MCF 10A (cell line): Measurements from ENCODE around the gene CHN1. TPM values are rescaled to one million over a fixed set of nuclear protein-coding genes. Genes with fewer than 3 reads are reported as not detected.

ENCODE experiments used
- BruUV-seq: library from RNA; stranded (reverse); fragments of 400-500 nt; replicated peaks from 2 replicates; lab custom pipeline; 2021; lab: Mats Ljungman, UMichigan
- CTCF ChIA-PET: fragments of 300-600 bp; sonication (Branson Sonifier 250); formaldehyde crosslinking; extraction: SDS; loops from one replicate; lab custom pipeline; 2021; ENCODE audit warnings: antibody characterized with exemption, inconsistent platforms; lab: Yijun Ruan, JAX
- POLR2A ChIA-PET: fragments of 300-600, 350-650 bp; sonication (Branson Sonifier 250); formaldehyde crosslinking; extraction: SDS; loops from one replicate; lab custom pipeline; 2020; ENCODE audit warnings: antibody characterized with exemption, inconsistent platforms; lab: Yijun Ruan, JAX
- DNase-seq: peaks from one replicate; pipeline ENCODE4 v3.0.0-alpha.2; 2018; ENCODE audit not compliant: unreplicated experiment
- H3K27ac Mint-ChIP-seq: one replicate; pipeline ENCODE4 v1.8.0; 2022; ENCODE audit warnings: mild to moderate bottlenecking, low read depth, mixed read lengths; ENCODE audit not compliant: unreplicated experiment
- H3K27me3 Mint-ChIP-seq: one replicate; pipeline ENCODE4 v1.8.0; 2022; ENCODE audit warnings: mixed read lengths; ENCODE audit not compliant: insufficient read depth, unreplicated experiment
- H3K36me3 Mint-ChIP-seq: one replicate; pipeline ENCODE4 v1.8.0; 2022; ENCODE audit warnings: mild to moderate bottlenecking, moderate library complexity, mixed read lengths; ENCODE audit not compliant: insufficient read depth, unreplicated experiment
- H3K4me1 Mint-ChIP-seq: one replicate; pipeline ENCODE4 v1.8.0; 2022; ENCODE audit warnings: mixed read lengths; ENCODE audit not compliant: insufficient read depth, unreplicated experiment
- H3K4me3 Mint-ChIP-seq: one replicate; pipeline ENCODE4 v1.8.0; 2022; ENCODE audit warnings: mild to moderate bottlenecking, moderate library complexity, mixed read lengths; ENCODE audit not compliant: unreplicated experiment
- H3K9me3 Mint-ChIP-seq: one replicate; pipeline ENCODE4 v1.8.0; 2022; ENCODE audit warnings: mixed read lengths; ENCODE audit not compliant: unreplicated experiment
- intact Hi-C: fragments of 100-400 bp; cut with micrococcal nuclease; formaldehyde crosslinking; loops from 2 replicates; pipeline ENCODE4 v1.14.1; 2022
- total RNA-seq: library from RNA; stranded (reverse); gene quantifications from 2 replicates; pipeline ENCODE4 v1.2.3, GENCODE V29; 2022
- TF ChIP-seq, protein P1 (sequence below): fragments of 200-600 bp; IDR thresholded peaks from one replicate; pipeline ENCODE4 v1.8.0; 2022; ENCODE audit warnings: antibody characterized with exemption, mild to moderate bottlenecking; ENCODE audit not compliant: unreplicated experiment

CHN1 gene
- total RNA-seq, 1 experiment from 2014 or later = 6.0 TPM

GRCh38 chr2:174839662-174840061 lies 165.5 kb downstream of the CHN1 start:
- DNase-seq = no peak
- TF ChIP-seq, protein P1, sequence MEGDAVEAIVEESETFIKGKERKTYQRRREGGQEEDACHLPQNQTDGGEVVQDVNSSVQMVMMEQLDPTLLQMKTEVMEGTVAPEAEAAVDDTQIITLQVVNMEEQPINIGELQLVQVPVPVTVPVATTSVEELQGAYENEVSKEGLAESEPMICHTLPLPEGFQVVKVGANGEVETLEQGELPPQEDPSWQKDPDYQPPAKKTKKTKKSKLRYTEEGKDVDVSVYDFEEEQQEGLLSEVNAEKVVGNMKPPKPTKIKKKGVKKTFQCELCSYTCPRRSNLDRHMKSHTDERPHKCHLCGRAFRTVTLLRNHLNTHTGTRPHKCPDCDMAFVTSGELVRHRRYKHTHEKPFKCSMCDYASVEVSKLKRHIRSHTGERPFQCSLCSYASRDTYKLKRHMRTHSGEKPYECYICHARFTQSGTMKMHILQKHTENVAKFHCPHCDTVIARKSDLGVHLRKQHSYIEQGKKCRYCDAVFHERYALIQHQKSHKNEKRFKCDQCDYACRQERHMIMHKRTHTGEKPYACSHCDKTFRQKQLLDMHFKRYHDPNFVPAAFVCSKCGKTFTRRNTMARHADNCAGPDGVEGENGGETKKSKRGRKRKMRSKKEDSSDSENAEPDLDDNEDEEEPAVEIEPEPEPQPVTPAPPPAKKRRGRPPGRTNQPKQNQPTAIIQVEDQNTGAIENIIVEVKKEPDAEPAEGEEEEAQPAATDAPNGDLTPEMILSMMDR = no peak
- no peaks in the 10 kb centered on the region for H3K27me3 Mint-ChIP-seq
- no TSS peak for BruUV-seq
- no peaks in the 10 kb centered on the region for H3K36me3 Mint-ChIP-seq
- intact Hi-C loops = no loop called here
- H3K4me1 Mint-ChIP-seq = peaks cover 65% of the 10 kb centered on the region
- H3K4me3 Mint-ChIP-seq = no peak overlapping the region
- POLR2A ChIA-PET = interaction anchor here (0.9 to 7.0 kb wide), 2 partner anchors 7 to 39 kb away, joined by 3 to 149 read pairs; no protein-coding TSS in a partner anchor
- H3K9me3 Mint-ChIP-seq = no peaks in the 10 kb centered on the region
- CTCF ChIA-PET = interaction anchor here (0.7 to 1.8 kb wide), 2 partner anchors 67 to 1437 kb away, joined by 3 to 5 read pairs; no protein-coding TSS in a partner anchor
- no peak overlapping the region for H3K27ac Mint-ChIP-seq

- intact Hi-C loops = loop anchor here (1.0 kb wide), 1 partner anchor 10 kb away; no protein-coding TSS in a partner anchor
- POLR2A ChIA-PET = interaction anchor here (0.8 to 7.0 kb wide), 12 partner anchors 10 to 149 kb away, joined by 3 to 149 read pairs (median 5); no protein-coding TSS in a partner anchor
- no TSS peak for BruUV-seq
- no peaks in the 10 kb centered on the region for H3K36me3 Mint-ChIP-seq
- CTCF ChIA-PET = interaction anchor here (0.6 to 1.9 kb wide), 10 partner anchors 9 to 724 kb away, joined by 3 to 17 read pairs (median 4); no protein-coding TSS in a partner anchor
- H3K9me3 Mint-ChIP-seq = peaks cover 11% of the 10 kb centered on the region
- no peaks in the 10 kb centered on the region for H3K27me3 Mint-ChIP-seq
- H3K4me3 Mint-ChIP-seq = peak overlapping the region; percentile 56
- H3K4me1 Mint-ChIP-seq = peaks cover 63% of the 10 kb centered on the region
- no peak for DNase-seq
- TF ChIP-seq, protein P1 = no peak
- peak overlapping the region; percentile 99 for H3K27ac Mint-ChIP-seq
Measured at GRCh38 chr2:174836995-174837390, 168.2 kb downstream of the CHN1 start.

- H3K9me3 Mint-ChIP-seq = peaks cover 11% of the 10 kb centered on the region
- CTCF ChIA-PET = interaction anchor here (0.5 to 1.9 kb wide), 11 partner anchors 9 to 725 kb away, joined by 3 to 17 read pairs (median 4); no protein-coding TSS in a partner anchor
- BruUV-seq = TSS peak; percentile 94
- peak overlapping the region; percentile 56 for H3K4me3 Mint-ChIP-seq
- no peaks in the 10 kb centered on the region for H3K36me3 Mint-ChIP-seq
- no peaks in the 10 kb centered on the region for H3K27me3 Mint-ChIP-seq
- intact Hi-C loops = loop anchor here (1.0 kb wide), 1 partner anchor 11 kb away; no protein-coding TSS in a partner anchor
- TF ChIP-seq, protein P1 = no peak
- peak; percentile 96 for DNase-seq
- POLR2A ChIA-PET = interaction anchor here (0.8 to 7.0 kb wide), 14 partner anchors 10 to 150 kb away, joined by 3 to 149 read pairs (median 5); no protein-coding TSS in a partner anchor
- H3K27ac Mint-ChIP-seq = peak overlapping the region; percentile 99
- H3K4me1 Mint-ChIP-seq = peaks cover 67% of the 10 kb centered on the region
Measured at GRCh38 chr2:174836377-174836994, 168.7 kb downstream of the CHN1 start.

GRCh38 chr2:174835797-174836255 lies 169.4 kb downstream of the CHN1 start:
- CTCF ChIA-PET = interaction anchor here (0.5 to 1.9 kb wide), 4 partner anchors 50 to 149 kb away, joined by 3 to 17 read pairs (median 5); no protein-coding TSS in a partner anchor
- no peaks in the 10 kb centered on the region for H3K27me3 Mint-ChIP-seq
- peak; percentile 96 for DNase-seq
- intact Hi-C loops = loop anchor here (1.0 kb wide), 1 partner anchor 11 kb away; no protein-coding TSS in a partner anchor
- no peaks in the 10 kb centered on the region for H3K36me3 Mint-ChIP-seq
- TF ChIP-seq, protein P1 = no peak
- POLR2A ChIA-PET = interaction anchor here (1.0 to 7.0 kb wide), 12 partner anchors 10 to 149 kb away, joined by 3 to 149 read pairs (median 5); no protein-coding TSS in a partner anchor
- H3K4me3 Mint-ChIP-seq = peak overlapping the region; percentile 56
- peaks cover 66% of the 10 kb centered on the region for H3K4me1 Mint-ChIP-seq
- no TSS peak for BruUV-seq
- H3K9me3 Mint-ChIP-seq = peaks cover 11% of the 10 kb centered on the region
- H3K27ac Mint-ChIP-seq = peak overlapping the region; percentile 99
